HK-2 (cell line): Measurements from ENCODE around the gene TSPAN4.
A peak's percentile ranks its signal among the peaks of the same experiment; 100 is the strongest.

Source experiments
- DNase-seq: peaks from one replicate; pipeline ENCODE4 v3.0.0-alpha.2; 2018; ENCODE audit not compliant: unreplicated experiment

The TSPAN4 gene

DNA sequence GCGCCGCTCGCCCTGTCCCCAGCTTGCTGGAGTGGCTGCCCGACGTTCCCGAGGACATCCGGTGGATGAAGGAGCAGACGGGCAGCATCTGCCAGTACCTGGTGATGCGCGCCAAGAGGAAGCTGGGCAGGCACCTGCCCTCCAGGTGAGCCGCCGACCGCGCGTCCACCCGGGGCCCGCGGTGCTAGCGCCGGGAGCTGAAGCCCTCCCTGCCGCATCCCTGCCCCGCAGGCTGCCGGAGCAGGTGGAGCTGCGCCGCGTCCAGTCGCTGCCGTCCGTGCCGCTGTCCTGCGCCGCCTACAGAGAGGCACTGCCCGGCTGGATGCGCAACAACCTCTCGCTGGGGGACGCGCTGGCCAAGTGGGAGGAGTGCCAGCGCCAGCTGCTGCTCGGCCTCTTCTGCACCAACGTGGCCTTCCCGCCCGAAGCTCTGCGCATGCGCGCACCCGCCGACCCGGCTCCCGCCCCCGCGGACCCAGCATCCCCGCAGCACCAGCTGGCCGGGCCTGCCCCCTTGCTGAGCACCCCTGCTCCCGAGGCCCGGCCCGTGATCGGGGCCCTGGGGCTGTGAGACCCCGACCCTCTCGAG lies 18.3 kb upstream of the TSPAN4 start:
- DNase-seq, result no peak

DNA sequence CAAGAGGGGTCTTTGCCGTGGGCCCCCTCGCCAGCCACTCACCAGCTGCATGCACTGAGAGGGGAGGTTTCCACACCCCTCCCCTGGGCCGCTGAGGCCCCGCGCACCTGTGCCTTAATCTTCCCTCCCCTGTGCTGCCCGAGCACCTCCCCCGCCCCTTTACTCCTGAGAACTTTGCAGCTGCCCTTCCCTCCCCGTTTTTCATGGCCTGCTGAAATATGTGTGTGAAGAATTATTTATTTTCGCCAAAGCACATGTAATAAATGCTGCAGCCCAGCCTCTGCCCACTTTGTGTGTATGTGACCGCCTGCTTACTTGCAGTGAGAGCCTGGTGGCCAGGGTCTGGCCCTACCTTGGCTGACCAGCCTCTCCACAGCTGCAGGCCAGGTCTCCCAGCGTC lies 17.7 kb upstream of the TSPAN4 start:
- DNase-seq, result no peak

- no peak for DNase-seq
These were observed 17.1 kb upstream of the TSPAN4 start for GRCh38 chr11:825366-826226.

DNA sequence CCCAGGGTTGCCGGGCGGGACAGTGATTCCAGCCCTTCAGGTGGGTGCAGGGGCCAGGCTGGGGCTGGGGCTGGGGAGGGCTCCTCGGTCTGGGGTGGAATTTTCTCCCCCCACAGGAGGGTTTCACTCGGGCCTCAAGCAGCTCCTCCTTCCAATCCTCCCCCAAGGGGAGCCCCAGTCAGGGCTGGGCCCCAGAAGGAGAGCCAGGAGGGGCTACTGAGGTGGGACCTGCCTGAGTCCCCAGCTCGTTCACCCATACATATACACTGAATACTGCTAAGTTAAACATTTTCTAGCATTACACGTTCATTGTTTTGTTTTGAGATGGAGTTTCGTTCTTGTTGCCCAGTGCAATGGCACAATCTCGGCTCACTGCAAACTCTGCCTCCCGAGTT lies 16.4 kb upstream of the TSPAN4 start:
- DNase-seq, result no peak

GRCh38 chr11:826836-827145 lies 15.9 kb upstream of the TSPAN4 start:
- no peak for DNase-seq

GRCh38 chr11:827146-827896 lies 15.3 kb upstream of the TSPAN4 start:
- no peak for DNase-seq

DNA sequence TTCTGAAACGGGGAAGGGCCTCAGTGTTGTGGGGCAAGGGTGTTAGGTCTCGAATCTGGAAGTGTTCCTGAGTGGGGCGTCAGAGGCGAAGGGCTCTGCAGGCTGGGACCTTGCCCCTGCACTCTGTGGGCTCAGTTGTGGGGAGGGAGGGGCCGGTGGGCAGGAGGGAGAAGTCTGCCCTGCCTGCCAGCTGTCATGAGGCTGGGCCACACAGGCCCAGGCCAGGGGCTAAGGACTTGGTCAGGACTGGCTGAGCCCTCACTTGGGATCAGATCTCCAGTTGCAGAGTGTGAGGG lies 14.8 kb upstream of the TSPAN4 start, which contains the start of gene CRACR2B:
CRACR2B (plus strand) TSS at position 23 of the 296 bp plus-strand sequence. CDS start 689 bp downstream, outside the sequence.
- no peak for DNase-seq

DNA sequence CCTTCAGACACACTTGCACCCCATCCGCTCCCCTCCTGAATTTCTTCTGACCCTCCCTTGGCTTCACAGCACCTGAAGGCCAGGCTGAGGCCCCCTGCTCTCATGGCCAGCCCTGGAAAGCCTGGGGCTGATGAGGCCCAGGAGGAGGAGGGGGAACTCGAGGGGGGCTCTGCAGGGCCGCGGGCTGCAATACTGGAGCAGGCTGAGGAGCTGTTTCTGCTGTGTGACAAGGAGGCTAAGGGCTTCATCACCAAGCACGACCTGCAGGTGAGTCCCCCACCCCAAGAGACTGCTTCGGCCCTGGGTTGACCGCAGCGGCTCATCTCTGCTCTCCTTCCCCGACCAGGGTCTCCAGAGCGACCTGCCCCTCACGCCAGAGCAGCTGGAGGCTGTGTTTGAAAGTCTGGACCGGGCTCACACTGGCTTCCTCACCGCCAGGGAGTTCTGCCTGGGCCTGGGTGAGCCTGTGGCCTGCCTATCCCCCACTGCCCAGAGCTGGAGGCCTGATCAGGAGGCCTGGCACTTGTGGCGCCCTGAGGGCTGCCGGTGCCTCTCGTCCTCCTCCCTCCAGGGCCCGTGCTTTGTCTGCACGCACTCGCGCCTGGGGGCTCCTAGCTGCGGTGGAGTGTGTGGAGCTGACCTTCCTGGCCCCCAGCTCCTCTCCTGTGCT lies 14.0 kb upstream of the TSPAN4 start:
- DNase-seq, result no peak

GRCh38 chr11:829176-829846 lies 13.3 kb upstream of the TSPAN4 start:
- peak; percentile 72 for DNase-seq

GRCh38 chr11:829847-830294 lies 12.8 kb upstream of the TSPAN4 start:
- no peak for DNase-seq

DNA sequence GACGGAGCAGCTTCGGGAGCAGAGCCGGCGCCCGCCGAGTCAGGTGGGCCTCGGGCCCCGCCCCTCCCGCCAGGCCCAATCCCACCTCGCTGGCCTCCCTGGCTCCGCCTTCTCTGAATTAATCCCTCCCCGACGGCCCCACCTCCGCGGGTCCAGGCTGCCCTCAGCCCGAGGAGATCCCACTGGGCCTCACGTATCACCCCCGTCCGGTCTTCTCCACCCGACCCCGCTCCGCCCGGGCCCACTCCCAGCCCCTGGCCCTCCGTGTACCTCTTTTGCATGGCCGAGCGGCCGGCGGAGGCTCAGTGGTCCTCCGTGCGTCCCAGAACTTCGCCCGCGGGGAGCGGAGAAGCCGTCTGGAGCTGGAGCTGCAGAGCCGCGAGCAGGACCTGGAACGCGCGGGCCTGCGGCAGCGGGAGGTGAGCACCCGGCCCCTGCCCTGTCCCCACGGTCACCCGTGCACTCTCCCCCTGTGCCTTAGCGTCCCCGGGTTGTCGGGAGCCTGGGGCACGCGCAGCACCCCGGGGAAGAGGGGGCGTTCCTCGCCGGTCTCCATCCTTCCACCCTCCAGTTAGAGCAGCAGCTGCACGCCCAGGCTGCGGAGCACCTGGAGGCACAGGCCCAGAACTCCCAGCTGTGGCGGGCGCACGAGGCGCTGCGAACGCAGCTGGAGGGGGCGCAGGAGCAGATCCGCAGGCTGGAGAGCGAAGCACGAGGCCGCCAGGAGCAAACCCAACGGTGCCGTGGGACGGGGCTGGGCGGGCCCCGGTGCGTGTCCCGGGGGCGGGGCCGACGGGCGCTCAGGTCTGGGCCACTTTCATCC lies 12.1 kb upstream of the TSPAN4 start:
- DNase-seq, result peak; percentile 84

DNA sequence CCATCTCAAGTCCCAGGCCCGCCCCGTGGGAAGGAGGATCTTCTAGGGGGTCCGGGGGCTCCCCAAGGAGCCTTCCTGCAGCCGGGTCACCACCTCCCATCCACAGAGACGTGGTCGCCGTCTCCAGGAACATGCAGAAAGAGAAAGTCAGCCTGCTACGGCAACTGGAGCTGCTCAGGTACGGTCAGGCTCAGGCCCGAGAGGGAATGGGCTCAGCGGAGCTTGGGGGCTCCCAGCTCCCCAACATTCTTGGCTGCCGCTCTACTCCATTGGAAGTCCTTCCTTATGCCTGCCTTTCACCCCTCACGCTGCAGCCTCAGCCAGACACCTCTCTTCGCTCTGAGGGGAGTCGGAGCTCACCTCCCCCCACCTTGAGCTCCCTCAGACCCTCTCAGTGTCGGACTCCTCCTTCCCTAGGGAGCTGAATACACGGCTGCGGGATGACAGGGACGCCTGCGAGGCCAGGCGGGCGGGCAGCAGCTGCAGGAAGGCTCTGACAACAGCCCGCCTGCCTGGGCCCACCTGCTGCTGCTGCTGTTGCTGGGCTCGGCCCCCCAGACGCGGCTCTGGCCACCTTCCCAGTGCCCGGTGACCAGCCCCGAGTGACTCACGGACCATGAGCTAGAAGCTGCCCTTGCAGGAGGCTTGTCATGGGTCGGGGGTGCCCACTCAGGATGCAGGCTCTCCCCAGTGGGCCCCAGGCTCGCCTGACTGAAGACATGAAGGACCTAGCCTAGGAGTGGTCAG lies 11.4 kb upstream of the TSPAN4 start:
- peak; percentile 60 for DNase-seq

GRCh38 chr11:831961-832528 lies 10.6 kb upstream of the TSPAN4 start:
- no peak for DNase-seq

- peak; percentile 62 for DNase-seq
These were observed 10.0 kb upstream of the TSPAN4 start, which contains the start of gene CD151 for GRCh38 chr11:832529-833113. CD151 (plus strand) TSS chr11:832952; CDS start chr11:836070, 3,118 bp downstream.

GRCh38 chr11:833114-833791 lies 9.4 kb upstream of the TSPAN4 start:
- DNase-seq, result peak; percentile 59

DNA sequence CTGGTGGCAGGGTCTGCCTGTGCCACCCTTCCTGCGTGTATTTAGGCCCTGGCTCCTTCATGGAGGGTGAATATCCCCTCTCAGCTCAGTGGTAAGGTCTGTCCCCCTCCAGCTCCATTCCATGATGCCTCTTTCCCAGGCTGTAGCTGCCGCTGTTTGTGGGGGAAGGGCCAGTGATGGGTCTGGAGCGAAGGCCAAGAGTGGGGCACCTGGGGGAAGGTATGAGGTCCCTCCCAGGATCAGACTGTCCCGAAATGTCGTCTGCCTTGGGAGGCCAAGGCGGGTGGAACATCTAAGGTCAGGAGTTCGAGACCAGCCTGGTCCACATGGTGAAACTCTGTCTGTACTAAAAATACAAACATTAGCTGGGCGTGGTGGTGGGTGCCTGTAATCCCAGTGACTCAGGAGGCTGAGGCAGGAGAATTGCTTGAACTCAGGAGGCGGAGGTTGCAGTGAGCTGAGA lies 8.8 kb upstream of the TSPAN4 start:
- no peak for DNase-seq

DNA sequence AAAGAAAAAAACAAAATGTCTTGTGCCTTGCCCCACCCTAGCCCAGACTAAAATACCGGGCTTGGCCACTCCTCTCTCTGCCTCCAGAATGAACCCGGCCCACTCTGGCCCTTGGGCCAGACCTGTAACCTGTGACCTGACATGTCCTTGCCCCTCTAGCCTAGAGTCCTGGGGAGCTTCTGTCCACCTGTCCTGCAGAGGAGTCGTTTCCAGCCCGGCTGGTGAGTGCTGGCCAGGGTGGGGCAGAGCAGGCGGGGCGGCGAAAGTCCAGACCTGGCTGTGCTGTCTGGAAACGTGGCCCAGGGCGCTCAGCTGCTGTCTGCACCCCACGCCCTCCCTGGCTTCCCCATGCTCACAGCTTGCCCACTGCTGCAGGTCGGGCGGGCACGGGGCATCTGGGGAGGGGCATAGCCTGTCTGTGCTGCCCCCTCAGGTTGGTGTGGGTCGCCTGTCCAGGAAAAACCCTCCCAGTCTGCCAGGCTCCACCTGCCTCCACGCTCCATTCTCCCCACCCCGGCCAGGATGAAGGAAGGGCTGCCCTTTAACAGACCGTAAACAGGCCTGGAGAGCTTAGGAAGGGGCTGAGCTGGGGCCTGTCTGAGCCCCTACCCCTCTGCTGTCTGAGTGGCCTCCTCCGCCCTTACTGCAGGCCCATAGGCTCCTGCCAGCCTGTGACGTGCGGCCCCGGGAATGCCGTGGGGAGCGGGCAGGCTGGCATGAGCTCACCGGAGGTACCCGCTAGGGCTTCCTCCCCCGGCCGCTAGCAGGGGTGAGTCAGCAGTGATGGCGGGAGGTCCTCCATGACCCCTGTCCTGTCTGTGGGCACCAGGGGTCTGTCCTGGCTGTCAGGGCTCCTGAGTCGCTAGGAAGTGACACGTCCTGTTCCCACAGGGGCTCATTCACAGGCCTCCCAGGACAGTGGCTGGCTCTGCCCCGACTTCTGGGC lies 8.0 kb upstream of the TSPAN4 start:
- DNase-seq, result peak; percentile 88
